HepG2 (cell line): Measurements from ENCODE around the gene NET1. TPM values are rescaled to one million over a fixed set of nuclear protein-coding genes. Genes with fewer than 3 reads are reported as not detected.

Experiments used
- ATAC-seq: fragments of 200-7000 bp; cut with Tn5 transposase; 3 replicates; pipeline ENCODE4 v1.9.1; 2020; ENCODE audit warnings: mild to moderate bottlenecking, moderate library complexity
- BruUV-seq: library from RNA; stranded (reverse); fragments of 400-500 nt; replicated peaks from 2 replicates; lab custom pipeline; 2021; lab: Mats Ljungman, UMichigan
- CTCF ChIA-PET: fragments of 300-600 bp; formaldehyde crosslinking; extraction: SDS; loops from one replicate; lab custom pipeline; 2021; ENCODE audit warnings: low total read pairs, inconsistent platforms, low intra/inter-chr PET ratio; lab: Yijun Ruan, JAX
- POLR2A ChIA-PET: fragments of 350-600 bp; sonication (Branson Sonifier 250); formaldehyde crosslinking; loops from one replicate; lab custom pipeline; 2020; ENCODE audit warnings: antibody characterized with exemption, inconsistent platforms; lab: Yijun Ruan, JAX
- DNase-seq: peaks from one replicate; pipeline ENCODE4 v3.0.0-alpha.2; 2015; ENCODE audit warnings: low spot score
- FAIRE-seq: peaks from 3 replicates; lab custom pipeline; 2011; peaks lifted over from hg19 to GRCh38; lab: Jason Lieb, UNC
- H2AFZ ChIP-seq: one replicate; pipeline ENCODE4 v1.6.1; 2011; ENCODE audit warnings: low read length, inconsistent platforms
- H3K27ac ChIP-seq: fragments of 300-600 bp; 3 replicates; pipeline ENCODE4 v1.8.0; 2011; ENCODE audit warnings: mixed run types, mild to moderate bottlenecking, mixed read lengths, low read length, inconsistent platforms; ENCODE audit not compliant: insufficient read depth; ENCODE audit errors: extremely low read length
- H3K27me3 ChIP-seq, 2 experiments: fragments of 200-600 bp in 1 of 2; 2 replicates in 1 of 2; 3 replicates in 1 of 2; pipeline versions ENCODE4 v1.6.0 to v1.8.0; 2011; ENCODE audit warnings: low read length in 2 of 2, mild to moderate bottlenecking in 2 of 2, moderate library complexity in 2 of 2, inconsistent platforms in 1 of 2; ENCODE audit not compliant: insufficient read depth in 2 of 2, control insufficient read depth in 1 of 2
- H3K36me3 ChIP-seq, 2 experiments: fragments of 200-600 bp in 1 of 2; replicated peaks in 1 of 2; 2 replicates in 1 of 2; 3 replicates in 1 of 2; pipeline versions ENCODE4 v1.5.1 to v1.8.0; 2011; ENCODE audit warnings: low read length in 2 of 2, inconsistent platforms in 1 of 2; ENCODE audit not compliant: insufficient read depth in 2 of 2, control insufficient read depth in 1 of 2
- H3K4me1 ChIP-seq: 2 replicates; pipeline ENCODE4 v1.5.1; 2012; ENCODE audit warnings: low read length, inconsistent platforms; ENCODE audit not compliant: insufficient read depth
- H3K4me2 ChIP-seq: 2 replicates; pipeline ENCODE4 v1.6.0; 2011; ENCODE audit warnings: low read depth, low read length, inconsistent platforms
- H3K4me3 ChIP-seq, 3 experiments: fragments of 200-600 bp in 1 of 3; sonication (generic), shearing (Covaris generic) in 1 of 3; replicated peaks in 1 of 3; 2 replicates each; pipeline ENCODE4 v1.5.1; 2011 to 2016; ENCODE audit warnings: low read length in 3 of 3, inconsistent platforms in 2 of 3, low read depth in 2 of 3, mild to moderate bottlenecking in 2 of 3, control low read depth in 1 of 3, mixed read lengths in 1 of 3; ENCODE audit not compliant: insufficient read depth in 1 of 3
- H3K79me2 ChIP-seq: one replicate; pipeline ENCODE4 v1.6.1; 2011; ENCODE audit warnings: low read length, inconsistent platforms; ENCODE audit not compliant: insufficient read depth
- H3K9ac ChIP-seq: 2 replicates; pipeline ENCODE4 v1.6.0; 2011; ENCODE audit warnings: mild to moderate bottlenecking, low read depth, low read length, inconsistent platforms; ENCODE audit not compliant: insufficient read depth
- H3K9me3 ChIP-seq: 2 replicates; pipeline ENCODE4 v1.5.1; 2012; ENCODE audit warnings: mild to moderate bottlenecking, low read length
- H4K20me1 ChIP-seq: 2 replicates; pipeline ENCODE4 v1.6.0; 2011; ENCODE audit warnings: inconsistent platforms, mild to moderate bottlenecking, low read length, moderate library complexity; ENCODE audit not compliant: insufficient read depth
- GABPB1 ChIP-seq: IDR thresholded peaks from 2 replicates; pipeline ENCODE4 v1.6.1; 2016; ENCODE audit warnings: mild to moderate bottlenecking, missing genetic modification reagents, moderate library complexity, missing compliant biosample characterization
- GFI1 ChIP-seq: sonication (generic); formaldehyde crosslinking; IDR thresholded peaks from 2 replicates; pipeline ENCODE4 v1.5.0; 2020; ENCODE audit warnings: missing genetic modification reagents, mild to moderate bottlenecking, borderline replicate concordance
- ZFP1 ChIP-seq: IDR thresholded peaks from 2 replicates; pipeline ENCODE4 v1.6.1; 2016
- ZNF331 ChIP-seq: sonication (generic); formaldehyde crosslinking; IDR thresholded peaks from 2 replicates; pipeline ENCODE4 v1.4.0; 2020; ENCODE audit warnings: missing genetic modification reagents
- WGBS: methylation state at CpG from one replicate; pipeline ENCODE4 v1.1.6; 2017; ENCODE audit warnings: low lambda C conversion rate; 5-methylcytosine and 5-hydroxymethylcytosine counted together
- in situ Hi-C: cut with HindIII; loops from 2 replicates; pipeline ENCODE4 v1.10.0; 2017; ENCODE audit warnings: low pct_unique_long_range_greater_than_20kb; ENCODE audit not compliant: extremely low pct_ligation_motif_present
- intact Hi-C: fragments of 100-400 bp; cut with micrococcal nuclease; formaldehyde crosslinking; loops from one replicate; pipeline ENCODE4 v1.10.0; 2022; ENCODE audit not compliant: unreplicated experiment
- polyA plus RNA-seq, 8 experiments: library from polyadenylated mRNA; depleted of rRNA in 3 of 8; stranded (reverse) in 7 of 8; unstranded in 1 of 8; fragments of >200 nt; fragmentation: Illumina TruSeq in 4 of 8; extraction: Trizol in 4 of 8; gene quantifications; 2 replicates each; pipeline versions ENCODE4 v1.2.1 to v1.2.3, GENCODE V29; 2011 to 2016; ENCODE audit warnings: low read depth in 4 of 8, missing spikeins in 1 of 8, mixed read lengths in 1 of 8; ENCODE audit not compliant: insufficient read depth in 1 of 8
- total RNA-seq, 5 experiments: library from RNA; depleted of rRNA; stranded (reverse); fragments of >200 nt; fragmentation: Illumina TruSeq; extraction: Trizol; gene quantifications; 2 replicates each; pipeline ENCODE4 v1.2.3, GENCODE V29; 2016; ENCODE audit warnings: low read depth in 1 of 5
- TF ChIP-seq, protein P1 (sequence below): sonication (generic); formaldehyde crosslinking; IDR thresholded peaks from 2 replicates; pipeline ENCODE4 v1.9.0; 2022; ENCODE audit warnings: missing genetic modification reagents, mild to moderate bottlenecking, borderline replicate concordance

Gene NET1
- total and polyA plus RNA-seq, 2 of the 13 experiments (the other 11 are each of a cell fraction or from before 2014, with no cell fraction given) = 48.1 to 65.8 TPM

DNA sequence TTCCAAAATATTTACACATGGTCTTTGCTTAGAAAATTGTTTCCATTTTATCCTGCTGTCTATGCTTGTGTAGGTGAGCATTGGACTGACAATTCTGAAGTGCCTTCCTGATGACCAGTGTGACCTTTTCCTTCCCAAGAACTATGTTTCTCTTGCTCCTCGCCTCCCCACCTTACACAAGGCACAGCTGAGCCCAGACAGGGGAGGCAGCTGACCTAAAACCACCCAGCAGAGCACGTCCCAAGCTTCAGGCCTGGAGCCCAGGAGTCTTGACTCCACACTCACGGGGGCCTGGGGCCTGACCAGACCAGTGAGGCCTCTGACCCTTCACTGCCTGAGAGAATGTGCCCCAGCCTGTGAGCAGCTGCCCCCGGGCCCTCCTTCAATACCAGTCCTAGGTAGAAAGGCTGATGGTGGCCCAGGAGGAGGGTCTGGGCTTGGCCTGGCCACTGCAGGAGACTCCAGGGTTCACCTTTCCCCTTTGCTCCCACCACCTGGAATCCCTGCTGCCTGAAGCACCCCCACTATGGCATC, 80.0 kb downstream of the NET1 start:
- H3K9me3 ChIP-seq = peaks cover 11% of the 10 kb centered on the region; the same call in 1 of the 2 replicates
- intact Hi-C loops = no loop called here
- DNase-seq (no peak), ATAC-seq (no peak), FAIRE-seq (no peak)
- H3K4me3 ChIP-seq = no peak overlapping the region
- ChIA-PET POLR2A (interaction anchor here (1.3 to 1.7 kb wide), 2 partner anchors 46 to 55 kb away, joined by 5 to 7 read pairs; no protein-coding TSS in a partner anchor), CTCF (no interaction called here)
- H3K9ac ChIP-seq = no peak overlapping the region
- H3K4me1 ChIP-seq = peaks cover 67% of the 10 kb centered on the region
- BruUV-seq = no TSS peak
- H3K27me3 ChIP-seq = peaks cover 0 to 10% of the 10 kb centered on the region in 2 experiments; a peak in 3 of 5 replicates
- no peaks in the 10 kb centered on the region for H3K36me3 ChIP-seq
- TF ChIP-seq, protein P1, sequence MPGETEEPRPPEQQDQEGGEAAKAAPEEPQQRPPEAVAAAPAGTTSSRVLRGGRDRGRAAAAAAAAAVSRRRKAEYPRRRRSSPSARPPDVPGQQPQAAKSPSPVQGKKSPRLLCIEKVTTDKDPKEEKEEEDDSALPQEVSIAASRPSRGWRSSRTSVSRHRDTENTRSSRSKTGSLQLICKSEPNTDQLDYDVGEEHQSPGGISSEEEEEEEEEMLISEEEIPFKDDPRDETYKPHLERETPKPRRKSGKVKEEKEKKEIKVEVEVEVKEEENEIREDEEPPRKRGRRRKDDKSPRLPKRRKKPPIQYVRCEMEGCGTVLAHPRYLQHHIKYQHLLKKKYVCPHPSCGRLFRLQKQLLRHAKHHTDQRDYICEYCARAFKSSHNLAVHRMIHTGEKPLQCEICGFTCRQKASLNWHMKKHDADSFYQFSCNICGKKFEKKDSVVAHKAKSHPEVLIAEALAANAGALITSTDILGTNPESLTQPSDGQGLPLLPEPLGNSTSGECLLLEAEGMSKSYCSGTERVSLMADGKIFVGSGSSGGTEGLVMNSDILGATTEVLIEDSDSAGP = 0 out of 2 replicates have a peak, but pooled peaks have one; percentile 3
- TF ChIP-seq GABPB1 (CRISPR knock-in tag) (no peak), ZFP1 (CRISPR knock-in tag) (no peak), GFI1 (CRISPR knock-in tag) (no peak), ZNF331 (CRISPR knock-in tag) (peak; percentile 100)
- in situ Hi-C loops = no loop called here
- H3K27ac ChIP-seq = no peak overlapping the region
- H2AFZ ChIP-seq = no peak overlapping the region
- no peak overlapping the region for H3K4me2 ChIP-seq
- no peaks in the 10 kb centered on the region for H3K79me2 ChIP-seq
- 55% methylated on average over 1 of the region's 4 CpGs for WGBS
- no peaks in the 10 kb centered on the region for H4K20me1 ChIP-seq
